ENCODE measurements around the gene VAV2.

Gene VAV2

GRCh38 chr9:134004131-134004873, 12.2 kb upstream of the VAV2 start:
- Histone ChIP-seq H3K36me3 (ENCODE audit: low read depth) (no peaks in the 10 kb centered on the region), H3K27me3 (ENCODE audit: insufficient read depth, poor library complexity, severe bottlenecking) (no peaks in the 10 kb centered on the region), H3K4me1 (ENCODE audit: insufficient read depth, poor library complexity, severe bottlenecking) (no peaks in the 10 kb centered on the region), H3K27ac (ENCODE audit: poor library complexity, severe bottlenecking) (no peak overlapping the region), H3K4me3 (ENCODE audit: severe bottlenecking) (no peak overlapping the region), H3K9me3 (ENCODE audit: severe bottlenecking) (no peaks in the 10 kb centered on the region)
- ATAC-seq (ENCODE audit: low read depth) (no peak), DNase-seq (ENCODE audit: low spot score) (no peak)
- TF ChIP-seq CTCF (IDR thresholded peaks at IDR 0.05; ENCODE audit: poor library complexity, severe bottlenecking), result no peak

- Histone ChIP-seq H3K4me3 (ENCODE audit: severe bottlenecking) (no peak overlapping the region), H3K9me3 (ENCODE audit: severe bottlenecking) (no peaks in the 10 kb centered on the region), H3K36me3 (ENCODE audit: low read depth) (no peaks in the 10 kb centered on the region), H3K27me3 (ENCODE audit: insufficient read depth, poor library complexity, severe bottlenecking) (no peaks in the 10 kb centered on the region), H3K27ac (ENCODE audit: poor library complexity, severe bottlenecking) (no peak overlapping the region), H3K4me1 (ENCODE audit: insufficient read depth, poor library complexity, severe bottlenecking) (no peaks in the 10 kb centered on the region)
- DNase-seq (ENCODE audit: low spot score), result no peak
- ATAC-seq (ENCODE audit: low read depth), result no peak
- no peak for TF ChIP-seq CTCF (IDR thresholded peaks at IDR 0.05; ENCODE audit: poor library complexity, severe bottlenecking)
Observed at GRCh38 chr9:134003237-134003636, 11.1 kb upstream of the VAV2 start.

DNA sequence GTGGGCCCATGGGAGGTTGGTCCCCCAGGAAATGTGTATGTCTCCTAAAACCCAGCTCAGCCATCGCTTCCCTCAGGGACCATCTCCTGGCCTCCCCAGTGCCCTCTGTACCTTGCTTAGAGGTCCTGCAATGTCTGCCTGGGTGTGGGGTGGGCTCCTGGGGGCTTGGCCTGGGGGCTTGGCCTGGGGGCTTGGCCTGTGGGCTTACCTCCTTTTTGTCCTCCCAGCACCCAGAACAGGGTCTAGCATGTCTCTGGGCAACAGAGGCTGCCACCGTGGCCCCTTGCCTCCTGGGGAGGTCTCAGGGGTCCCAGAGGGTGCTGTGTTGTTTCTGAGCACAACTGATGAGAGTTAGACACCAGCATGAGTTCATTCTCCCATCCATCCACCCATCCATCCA, 10.7 kb upstream of the VAV2 start:
- TF ChIP-seq CTCF (IDR thresholded peaks at IDR 0.05; ENCODE audit: poor library complexity, severe bottlenecking), result no peak
- Histone ChIP-seq H3K4me1 (ENCODE audit: insufficient read depth, poor library complexity, severe bottlenecking) (no peaks in the 10 kb centered on the region), H3K4me3 (ENCODE audit: severe bottlenecking) (no peak overlapping the region), H3K27ac (ENCODE audit: poor library complexity, severe bottlenecking) (no peak overlapping the region), H3K27me3 (ENCODE audit: insufficient read depth, poor library complexity, severe bottlenecking) (no peaks in the 10 kb centered on the region), H3K9me3 (ENCODE audit: severe bottlenecking) (no peaks in the 10 kb centered on the region), H3K36me3 (ENCODE audit: low read depth) (no peaks in the 10 kb centered on the region)
- no peak for ATAC-seq (ENCODE audit: low read depth)
- DNase-seq (ENCODE audit: low spot score), result no peak

DNA sequence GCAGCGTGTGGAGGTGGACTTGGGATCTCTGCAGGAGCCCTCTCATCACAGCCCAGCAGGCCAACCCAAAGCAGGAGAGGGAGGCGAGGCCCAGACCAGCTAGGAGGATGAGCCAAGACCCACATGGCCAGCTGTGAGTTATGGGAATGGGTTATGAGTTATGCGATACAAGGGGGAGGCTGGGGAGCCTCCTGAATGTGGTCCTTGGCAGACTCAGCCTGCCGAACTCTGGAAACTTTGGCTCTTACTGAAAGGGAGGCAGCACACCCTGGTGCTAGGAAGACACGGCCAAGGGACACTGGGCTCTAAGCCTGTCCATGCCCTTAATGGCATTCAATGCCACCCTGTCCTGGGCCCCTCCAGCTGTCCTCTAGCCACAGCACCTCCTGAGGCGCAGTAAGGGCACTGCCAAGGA, 7.7 kb upstream of the VAV2 start:
- no peaks in the 10 kb centered on the region for H3K36me3 ChIP-seq (ENCODE audit: low read depth)
- H3K9me3 ChIP-seq (ENCODE audit: severe bottlenecking), result no peaks in the 10 kb centered on the region
- ATAC-seq (ENCODE audit: low read depth) (no peak), DNase-seq (ENCODE audit: low spot score) (no peak)
- no peak overlapping the region for H3K4me3 ChIP-seq (ENCODE audit: severe bottlenecking)
- H3K27ac ChIP-seq (ENCODE audit: poor library complexity, severe bottlenecking), result no peak overlapping the region
- H3K4me1 ChIP-seq (ENCODE audit: insufficient read depth, poor library complexity, severe bottlenecking), result no peaks in the 10 kb centered on the region
- H3K27me3 ChIP-seq (ENCODE audit: insufficient read depth, poor library complexity, severe bottlenecking), result no peaks in the 10 kb centered on the region
- no peak for TF ChIP-seq CTCF (IDR thresholded peaks at IDR 0.05; ENCODE audit: poor library complexity, severe bottlenecking)

GRCh38 chr9:133998915-133999595, 6.9 kb upstream of the VAV2 start:
- H3K4me1 ChIP-seq (ENCODE audit: insufficient read depth, poor library complexity, severe bottlenecking), result no peaks in the 10 kb centered on the region
- H3K27ac ChIP-seq (ENCODE audit: poor library complexity, severe bottlenecking), result no peak overlapping the region
- H3K27me3 ChIP-seq (ENCODE audit: insufficient read depth, poor library complexity, severe bottlenecking), result no peaks in the 10 kb centered on the region
- no peaks in the 10 kb centered on the region for H3K9me3 ChIP-seq (ENCODE audit: severe bottlenecking)
- no peak overlapping the region for H3K4me3 ChIP-seq (ENCODE audit: severe bottlenecking)
- no peaks in the 10 kb centered on the region for H3K36me3 ChIP-seq (ENCODE audit: low read depth)
- DNase-seq (ENCODE audit: low spot score) (no peak), ATAC-seq (ENCODE audit: low read depth) (no peak)
- no peak for TF ChIP-seq CTCF (IDR thresholded peaks at IDR 0.05; ENCODE audit: poor library complexity, severe bottlenecking)
